A673 (cell line): ENCODE results near the gene SFR1. TPM values are rescaled to one million over a fixed set of nuclear protein-coding genes. Genes with fewer than 3 reads are reported as not detected.

Experiments
- Bru-seq: library from RNA; stranded (reverse); fragments of 400-500 nt; gene quantifications from one replicate; lab custom pipeline; 2021; lab: Mats Ljungman, UMichigan
- BruChase-seq, 2 experiments: library from RNA; stranded (reverse); fragments of 400-500 nt; gene quantifications; one replicate each; lab custom pipeline; 2021; lab: Mats Ljungman, UMichigan
- BruUV-seq: library from RNA; stranded (reverse); fragments of 400-500 nt; replicated peaks from 2 replicates; lab custom pipeline; 2021; lab: Mats Ljungman, UMichigan
- CTCF ChIA-PET: fragments of 300-600 bp; sonication (Branson Sonifier 250); formaldehyde crosslinking; loops from one replicate; lab custom pipeline; 2022; ENCODE audit warnings: antibody characterized with exemption; lab: Charles Lee
- POLR2A ChIA-PET: fragments of 300-600 bp; sonication (Branson Sonifier 250); formaldehyde crosslinking; loops from one replicate; lab custom pipeline; 2022; ENCODE audit warnings: antibody characterized with exemption; ENCODE audit not compliant: low non-redundant PET; lab: Charles Lee
- DNase-seq: peaks from one replicate; pipeline ENCODE4 v3.0.0-alpha.2; 2015; ENCODE audit warnings: low spot score
- H3K27ac ChIP-seq: fragments of 200-600 bp; sonication (generic); 2 replicates; pipeline ENCODE4 v1.5.1; 2016; ENCODE audit warnings: mixed run types, low read depth, mild to moderate bottlenecking, mixed read lengths, antibody characterized with exemption, low read length; ENCODE audit not compliant: poor library complexity, severe bottlenecking
- H3K27me3 ChIP-seq: fragments of 200-600 bp; sonication (generic); replicated peaks from 2 replicates; pipeline ENCODE4 v1.6.1; 2017; ENCODE audit warnings: mixed run types, low read depth, mild to moderate bottlenecking, mixed read lengths, antibody characterized with exemption, low read length; ENCODE audit not compliant: insufficient read depth, poor library complexity
- H3K36me3 ChIP-seq: fragments of 200-600 bp; sonication (generic); 2 replicates; pipeline ENCODE4 v1.6.1; 2016; ENCODE audit warnings: mixed run types, mild to moderate bottlenecking, mixed read lengths, antibody characterized with exemption, low read length; ENCODE audit not compliant: insufficient read depth, poor library complexity, severe bottlenecking
- H3K4me1 ChIP-seq: fragments of 200-600 bp; sonication (generic); 2 replicates; pipeline ENCODE4 v1.6.1; 2017; ENCODE audit warnings: mixed run types, mild to moderate bottlenecking, mixed read lengths, antibody characterized with exemption, low read length; ENCODE audit not compliant: insufficient read depth, poor library complexity, severe bottlenecking
- H3K4me3 ChIP-seq: fragments of 200-600 bp; sonication (generic); 2 replicates; pipeline ENCODE4 v1.5.1; 2016; ENCODE audit warnings: low read depth, mixed run types, mild to moderate bottlenecking, mixed read lengths, low read length; ENCODE audit not compliant: poor library complexity, severe bottlenecking
- H3K9me3 ChIP-seq: fragments of 200-600 bp; sonication (generic); 2 replicates; pipeline ENCODE4 v1.6.1; 2016; ENCODE audit warnings: mixed run types, low read depth, mild to moderate bottlenecking, mixed read lengths, antibody characterized with exemption, low read length; ENCODE audit not compliant: poor library complexity, severe bottlenecking
- EZH2 ChIP-seq: fragments of 200-600 bp; sonication (generic); IDR thresholded peaks from 2 replicates; pipeline ENCODE4 v1.6.1; 2017; ENCODE audit warnings: borderline replicate concordance, low read depth, mild to moderate bottlenecking, mixed read lengths, antibody characterized with exemption, low read length; ENCODE audit not compliant: poor library complexity, severe bottlenecking
- intact Hi-C: fragments of 100-400 bp; cut with micrococcal nuclease; formaldehyde crosslinking; loops from one replicate; pipeline ENCODE4 v1.10.0; 2022; ENCODE audit not compliant: unreplicated experiment
- long read RNA-seq: library from polyadenylated mRNA; stranded (forward); transcript quantifications from one replicate; pipeline ENCODE4 v2.0.0, GENCODE V29; 2022
- total RNA-seq: library from RNA; stranded (reverse); gene quantifications from 2 replicates; pipeline ENCODE4 v1.2.3, GENCODE V29; 2021
- TF ChIP-seq, protein P1 (sequence below): fragments of 300-800, 200-600 bp; sonication (generic); conservative IDR thresholded peaks from 2 replicates; pipeline ENCODE4 v1.5.1; 2017; ENCODE audit warnings: low read depth, mild to moderate bottlenecking, antibody characterized with exemption, low read length, moderate library complexity, mixed read lengths

The SFR1 gene, protein sequence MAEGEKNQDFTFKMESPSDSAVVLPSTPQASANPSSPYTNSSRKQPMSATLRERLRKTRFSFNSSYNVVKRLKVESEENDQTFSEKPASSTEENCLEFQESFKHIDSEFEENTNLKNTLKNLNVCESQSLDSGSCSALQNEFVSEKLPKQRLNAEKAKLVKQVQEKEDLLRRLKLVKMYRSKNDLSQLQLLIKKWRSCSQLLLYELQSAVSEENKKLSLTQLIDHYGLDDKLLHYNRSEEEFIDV
- total RNA-seq (11.2 and 12.6 TPM in 2 replicates), Bru-seq, nascent RNA (percentile 88 among the genes with signal in this experiment), BruChase-seq, experiment 1, labeled RNA remaining after a 2-hour chase (percentile 76 among the genes with signal in this experiment), BruChase-seq, experiment 2, labeled RNA remaining after a 6-hour chase (percentile 75 among the genes with signal in this experiment)
- long read RNA-seq, transcript SFR1-201 (4 exons, 1,438 nt), result major isoform, 15 of 30 reads
- long read RNA-seq, transcript SFR1-202 (4 exons, 1,503 nt), result minor isoform, 11 of 30 reads
- long read RNA-seq, partial matches to known transcripts, result 1 of 30 reads
- long read RNA-seq, other reads (novel, unspliced or antisense), result 2 of 30 reads

DNA sequence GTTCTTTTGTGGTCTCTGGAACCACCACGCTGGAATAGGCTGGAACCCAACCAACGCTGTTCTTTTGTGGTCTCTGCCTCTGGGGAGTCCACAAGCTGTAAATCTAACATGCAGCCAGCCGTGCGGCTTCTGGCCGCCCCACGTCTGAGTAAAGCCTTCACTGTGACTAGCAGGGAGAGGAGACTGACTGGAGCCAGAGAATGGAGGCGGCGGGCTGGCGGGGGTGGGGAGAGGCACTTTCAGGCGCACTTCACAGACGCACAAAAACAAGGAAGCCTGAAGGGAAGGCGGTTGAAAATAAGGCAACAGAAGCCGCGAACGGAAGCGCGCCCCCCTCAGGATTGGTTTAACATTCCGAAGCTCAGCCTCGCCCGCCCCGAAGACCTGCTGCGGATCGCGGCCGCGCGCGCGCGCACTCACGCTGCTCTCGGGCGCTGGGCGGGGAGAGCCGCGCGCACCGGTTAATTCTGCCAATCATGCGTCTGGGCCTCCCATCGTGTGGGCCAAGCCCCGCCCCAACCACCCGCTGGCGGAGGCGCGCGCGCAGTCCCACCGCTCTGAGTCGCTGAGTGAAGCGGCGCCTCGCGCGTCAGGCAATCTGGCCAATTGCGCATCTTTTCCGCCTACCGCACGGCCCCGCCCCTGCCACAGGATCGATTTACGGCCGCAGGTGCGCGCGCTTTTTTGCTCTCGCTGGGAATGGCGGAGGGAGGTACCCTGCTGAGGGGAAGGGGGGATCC lies at the start of gene SFR1:
Gene SFR1, plus strand, starts transcription at position 687 of the 740 bp plus-strand sequence. Its CDS starts 13 bp downstream, at position 700.
- POLR2A ChIA-PET, result interaction anchor here (1.0 kb wide), 1 partner anchor 87 kb away, joined by 4 read pairs; no protein-coding TSS in a partner anchor
- peak within 1 kb of the TSS; percentile 67 for H3K4me3 ChIP-seq
- H3K9me3 ChIP-seq, result no peaks in the 10 kb centered on the region
- H3K4me1 ChIP-seq, result peaks cover 23% of the 10 kb centered on the region
- BruUV-seq, result no TSS peak
- CTCF ChIA-PET, result interaction anchor here (0.5 to 2.4 kb wide), 2 partner anchors 234 to 1060 kb away, joined by 8 to 18 read pairs; no protein-coding TSS in a partner anchor
- intact Hi-C loops, result loop anchor here (2.0 to 5.0 kb wide), 2 partner anchors 153 to 461 kb away; no protein-coding TSS in a partner anchor
- DNase-seq, result peak; percentile 99
- TF ChIP-seq, protein P1, sequence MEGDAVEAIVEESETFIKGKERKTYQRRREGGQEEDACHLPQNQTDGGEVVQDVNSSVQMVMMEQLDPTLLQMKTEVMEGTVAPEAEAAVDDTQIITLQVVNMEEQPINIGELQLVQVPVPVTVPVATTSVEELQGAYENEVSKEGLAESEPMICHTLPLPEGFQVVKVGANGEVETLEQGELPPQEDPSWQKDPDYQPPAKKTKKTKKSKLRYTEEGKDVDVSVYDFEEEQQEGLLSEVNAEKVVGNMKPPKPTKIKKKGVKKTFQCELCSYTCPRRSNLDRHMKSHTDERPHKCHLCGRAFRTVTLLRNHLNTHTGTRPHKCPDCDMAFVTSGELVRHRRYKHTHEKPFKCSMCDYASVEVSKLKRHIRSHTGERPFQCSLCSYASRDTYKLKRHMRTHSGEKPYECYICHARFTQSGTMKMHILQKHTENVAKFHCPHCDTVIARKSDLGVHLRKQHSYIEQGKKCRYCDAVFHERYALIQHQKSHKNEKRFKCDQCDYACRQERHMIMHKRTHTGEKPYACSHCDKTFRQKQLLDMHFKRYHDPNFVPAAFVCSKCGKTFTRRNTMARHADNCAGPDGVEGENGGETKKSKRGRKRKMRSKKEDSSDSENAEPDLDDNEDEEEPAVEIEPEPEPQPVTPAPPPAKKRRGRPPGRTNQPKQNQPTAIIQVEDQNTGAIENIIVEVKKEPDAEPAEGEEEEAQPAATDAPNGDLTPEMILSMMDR, result peak; percentile 84
- TF ChIP-seq EZH2, result no peak
- no peaks in the 10 kb centered on the region for H3K27me3 ChIP-seq
- no peaks in the 10 kb centered on the region for H3K36me3 ChIP-seq
- H3K27ac ChIP-seq, result peak within 1 kb of the TSS; percentile 91

DNA sequence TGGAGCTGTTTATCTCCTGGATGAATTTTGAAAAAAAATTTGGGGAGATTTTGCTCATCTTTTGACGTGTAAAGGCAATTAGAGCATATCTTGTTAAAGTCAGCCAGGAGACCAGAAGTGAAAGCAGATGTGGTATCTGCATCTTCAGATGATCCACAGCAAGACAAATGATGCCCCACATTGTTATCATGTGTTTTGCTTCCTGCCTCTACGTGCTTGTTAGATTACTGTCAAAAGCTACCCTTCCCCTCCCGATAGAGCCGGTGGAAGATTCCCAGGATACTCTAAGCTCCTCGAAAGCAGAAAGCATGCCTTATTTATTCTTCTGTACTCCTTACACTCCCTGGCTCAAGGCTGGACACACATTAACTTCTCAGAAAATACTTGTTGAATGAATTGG lies 49.2 kb upstream of the SFR1 start:
- no peak overlapping the region for H3K4me3 ChIP-seq
- CTCF ChIA-PET, result no interaction called here
- TF ChIP-seq EZH2, result no peak
- TF ChIP-seq, protein P1, result no peak
- no peaks in the 10 kb centered on the region for H3K36me3 ChIP-seq
- peaks cover 9% of the 10 kb centered on the region for H3K27me3 ChIP-seq
- POLR2A ChIA-PET, result no interaction called here
- H3K4me1 ChIP-seq, result peaks cover 10% of the 10 kb centered on the region
- intact Hi-C loops, result no loop called here
- no peak for DNase-seq
- no TSS peak for BruUV-seq
- no peaks in the 10 kb centered on the region for H3K9me3 ChIP-seq
- no peak overlapping the region for H3K27ac ChIP-seq

DNA sequence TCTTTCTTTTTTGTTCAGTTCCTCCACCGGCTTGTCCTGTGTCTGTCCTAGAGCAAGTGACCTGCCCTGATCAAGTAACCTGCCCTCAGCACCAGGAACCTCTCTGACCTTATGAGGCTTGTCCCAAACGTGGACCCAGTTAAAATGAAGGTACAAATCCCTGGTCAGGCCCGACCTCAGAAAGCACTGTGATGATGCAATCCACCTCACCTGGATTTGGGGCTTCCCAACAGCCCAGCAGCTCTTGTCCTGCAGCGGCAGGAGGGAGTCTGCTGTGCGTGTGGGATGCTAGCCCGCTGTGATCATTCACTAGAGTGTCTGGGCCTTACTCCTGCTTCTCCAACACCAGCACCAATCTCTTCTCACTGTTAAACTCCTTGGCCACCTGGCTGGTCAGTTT lies 47.5 kb upstream of the SFR1 start:
- no TSS peak for BruUV-seq
- Histone ChIP-seq H3K4me1 (peaks cover 10% of the 10 kb centered on the region), H3K36me3 (no peaks in the 10 kb centered on the region), H3K9me3 (no peaks in the 10 kb centered on the region), H3K27me3 (peaks cover 9% of the 10 kb centered on the region), H3K27ac (no peak overlapping the region), H3K4me3 (no peak overlapping the region)
- intact Hi-C loops, result no loop called here
- CTCF ChIA-PET, result no interaction called here
- POLR2A ChIA-PET, result no interaction called here
- no peak for DNase-seq
- TF ChIP-seq, protein P1, result no peak
- no peak for TF ChIP-seq EZH2
